MM.1S (cell line): ENCODE data around the gene MLLT10.

ENCODE experiments used
- DNase-seq: peaks from one replicate; pipeline ENCODE4 v3.0.0-alpha.2; 2015
- H2AFZ ChIP-seq: fragments of 300-600 bp; sonication (generic); 2 replicates; pipeline ENCODE4 v1.6.0; 2016; ENCODE audit warnings: antibody characterized with exemption, low read length
- H3F3A ChIP-seq: fragments of 300-600 bp; sonication (generic); 2 replicates; pipeline ENCODE4 v1.6.1; 2016; ENCODE audit warnings: mild to moderate bottlenecking, antibody characterized with exemption, low read length, moderate library complexity, mixed read lengths; ENCODE audit not compliant: insufficient read depth
- H3K27ac ChIP-seq: fragments of 300-600 bp; sonication (generic); 2 replicates; pipeline ENCODE4 v1.5.1; 2016; ENCODE audit warnings: mild to moderate bottlenecking, low read length
- H3K27me3 ChIP-seq: fragments of 300-600 bp; sonication (generic); replicated peaks from 2 replicates; pipeline ENCODE4 v1.6.0; 2016; ENCODE audit warnings: low read length; ENCODE audit not compliant: insufficient read depth
- H3K36me3 ChIP-seq: fragments of 300-600 bp; sonication (generic); replicated peaks from 2 replicates; pipeline ENCODE4 v1.6.1; 2016; ENCODE audit warnings: mild to moderate bottlenecking, low read length, mixed read lengths; ENCODE audit not compliant: insufficient read depth
- H3K4me1 ChIP-seq: fragments of 300-600 bp; sonication (generic); 2 replicates; pipeline ENCODE4 v1.6.1; 2016; ENCODE audit warnings: low read length, mixed read lengths
- H3K4me2 ChIP-seq: fragments of 300-600 bp; sonication (generic); 2 replicates; pipeline ENCODE4 v1.6.0; 2016; ENCODE audit warnings: low read depth, low read length
- H3K4me3 ChIP-seq: fragments of 300-600 bp; sonication (generic); 2 replicates; pipeline ENCODE4 v1.5.1; 2016; ENCODE audit warnings: low read length, mixed read lengths
- H3K79me2 ChIP-seq: fragments of 300-600 bp; sonication (generic); 2 replicates; pipeline ENCODE4 v1.6.1; 2016; ENCODE audit warnings: mixed run types, low read length, mixed read lengths
- H3K9ac ChIP-seq: fragments of 300-600 bp; sonication (generic); 2 replicates; pipeline ENCODE4 v1.6.1; 2016; ENCODE audit warnings: low read length, mixed read lengths
- H3K9me2 ChIP-seq: fragments of 300-600 bp; sonication (generic); replicated peaks from 2 replicates; pipeline ENCODE4 v1.6.1; 2016; ENCODE audit warnings: mild to moderate bottlenecking, low read length, mixed read lengths; ENCODE audit not compliant: insufficient read depth
- H3K9me3 ChIP-seq: fragments of 300-600 bp; sonication (generic); replicated peaks from 2 replicates; pipeline ENCODE4 v1.6.1; 2016; ENCODE audit warnings: mild to moderate bottlenecking, low read length, mixed read lengths; ENCODE audit not compliant: insufficient read depth
- H4K20me1 ChIP-seq: fragments of 300-600 bp; sonication (generic); 2 replicates; pipeline ENCODE4 v1.6.1; 2016; ENCODE audit warnings: mild to moderate bottlenecking, low read length, moderate library complexity, mixed read lengths; ENCODE audit not compliant: insufficient read depth
- CTCF ChIP-seq: fragments of 300-600 bp; sonication (generic); IDR thresholded peaks from 2 replicates; pipeline ENCODE4 v1.5.1; 2016; ENCODE audit warnings: antibody characterized with exemption, low read length, mixed read lengths
- EZH2 ChIP-seq: fragments of 300-600 bp; sonication (generic); optimal IDR thresholded peaks from 2 replicates; pipeline ENCODE3; 2017; ENCODE audit warnings: low read depth, mild to moderate bottlenecking, antibody characterized with exemption, low read length, mixed read lengths
- EZH2phosphoT487 ChIP-seq: fragments of 300-600 bp; sonication (generic); IDR thresholded peaks from 2 replicates; pipeline ENCODE4 v1.6.1; 2018; ENCODE audit warnings: antibody characterized with exemption, low read length

MLLT10 gene

GRCh38 chr10:21528236-21529031 is 5.6 kb upstream of the MLLT10 start:
- Histone ChIP-seq H4K20me1 (no peaks in the 10 kb centered on the region), H3K4me3 (no peak overlapping the region), H3F3A (peaks cover 26% of the 10 kb centered on the region), H3K9me3 (no peaks in the 10 kb centered on the region), H3K9ac (no peak overlapping the region), H2AFZ (no peak overlapping the region), H3K9me2 (no peaks in the 10 kb centered on the region), H3K27me3 (peaks cover 28% of the 10 kb centered on the region), H3K36me3 (no peaks in the 10 kb centered on the region), H3K79me2 (no peaks in the 10 kb centered on the region; the same call in 1 of the 2 replicates), H3K4me2 (peak overlapping the region; percentile 79; the same call in 1 of the 2 replicates), H3K4me1 (peaks cover 13% of the 10 kb centered on the region), H3K27ac (no peak overlapping the region)
- no peak for DNase-seq
- TF ChIP-seq EZH2phosphoT487, result no peak
- TF ChIP-seq CTCF, result no peak
- no peak for TF ChIP-seq EZH2

GRCh38 chr10:21529032-21529910 is 4.8 kb upstream of the MLLT10 start:
- H3K27me3 ChIP-seq, result peaks cover 28% of the 10 kb centered on the region
- H3K27ac ChIP-seq, result no peak overlapping the region
- no peak for DNase-seq
- no peaks in the 10 kb centered on the region; the same call in 1 of the 2 replicates for H3K79me2 ChIP-seq
- TF ChIP-seq CTCF (no peak), EZH2 (no peak), EZH2phosphoT487 (no peak)
- no peak overlapping the region for H3K4me3 ChIP-seq
- no peaks in the 10 kb centered on the region for H3K36me3 ChIP-seq
- no peaks in the 10 kb centered on the region for H4K20me1 ChIP-seq
- H3K9ac ChIP-seq, result no peak overlapping the region
- peaks cover 14% of the 10 kb centered on the region for H3K4me1 ChIP-seq
- no peak overlapping the region for H3K4me2 ChIP-seq
- H3F3A ChIP-seq, result peaks cover 26% of the 10 kb centered on the region
- H3K9me2 ChIP-seq, result no peaks in the 10 kb centered on the region
- no peaks in the 10 kb centered on the region for H3K9me3 ChIP-seq
- H2AFZ ChIP-seq, result no peak overlapping the region

GRCh38 chr10:21530168-21530567 is 3.9 kb upstream of the MLLT10 start:
- Histone ChIP-seq H3K36me3 (no peaks in the 10 kb centered on the region), H3F3A (peaks cover 22% of the 10 kb centered on the region), H4K20me1 (no peaks in the 10 kb centered on the region), H2AFZ (no peak overlapping the region), H3K9me3 (no peaks in the 10 kb centered on the region), H3K27ac (no peak overlapping the region), H3K27me3 (peaks cover 28% of the 10 kb centered on the region), H3K79me2 (peaks cover 1% of the 10 kb centered on the region), H3K4me3 (no peak overlapping the region), H3K4me1 (peaks cover 14% of the 10 kb centered on the region), H3K9ac (no peak overlapping the region), H3K9me2 (no peaks in the 10 kb centered on the region), H3K4me2 (no peak overlapping the region)
- TF ChIP-seq EZH2phosphoT487, result no peak
- TF ChIP-seq EZH2, result no peak
- TF ChIP-seq CTCF, result no peak
- no peak for DNase-seq
